ENCODE measurements around the gene C4BPA. TPM values are rescaled to one million over a fixed set of nuclear protein-coding genes. Genes with fewer than 3 reads are reported as not detected.

The C4BPA gene
- total RNA-seq, 2 donors from 2014 or later = 1.9 to 2.3 TPM

GRCh38 chr1:207088701-207089626 lies 15.1 kb upstream of the C4BPA start, which contains the start of gene C4BPB:
Gene C4BPB (plus strand): TSS chr1:207088860. CDS start chr1:207089532, 672 bp downstream.
- no peaks in the 10 kb centered on the region for H3K36me3 ChIP-seq
- intact Hi-C loops (cut with DNase I) = loop anchor here (10.0 kb wide), 2 partner anchors 54 to 166 kb away; partner anchors contain the start of gene C1orf116
- no peak for TF ChIP-seq CTCF (IDR thresholded peaks at IDR 0.05)
- H3K27me3 ChIP-seq = no peaks in the 10 kb centered on the region
- no peaks in the 10 kb centered on the region for H3K4me1 ChIP-seq
- peak; percentile 76 for DNase-seq
- no peaks in the 10 kb centered on the region for H3K9me3 ChIP-seq
- no peak within 1 kb of the TSS for H3K4me3 ChIP-seq
- peak within 1 kb of the TSS in 1 of 2 donors; percentile 46 for H3K9ac ChIP-seq (ENCODE audit: low read depth in 2 of 2, low read length in 2 of 2)
- H3K27ac ChIP-seq = peak within 1 kb of the TSS; percentile 80

- no peaks in the 10 kb centered on the region for H3K4me1 ChIP-seq
- H3K27me3 ChIP-seq = no peaks in the 10 kb centered on the region
- no peaks in the 10 kb centered on the region for H3K36me3 ChIP-seq
- peak overlapping the region; percentile 80 for H3K27ac ChIP-seq
- H3K9ac ChIP-seq (ENCODE audit: low read depth in 2 of 2, low read length in 2 of 2) = no peak overlapping the region
- no peak for TF ChIP-seq CTCF (IDR thresholded peaks at IDR 0.05)
- H3K9me3 ChIP-seq = no peaks in the 10 kb centered on the region
- DNase-seq = no peak
- H3K4me3 ChIP-seq = no peak overlapping the region
- intact Hi-C loops (cut with DNase I) = loop anchor here (10.0 kb wide), 2 partner anchors 55 to 165 kb away; partner anchors contain the start of gene C1orf116
Measured at GRCh38 chr1:207089627-207090355, 14.2 kb upstream of the C4BPA start.

- H3K9me3 ChIP-seq = no peaks in the 10 kb centered on the region
- no peaks in the 10 kb centered on the region for H3K36me3 ChIP-seq
- no peak overlapping the region for H3K9ac ChIP-seq (ENCODE audit: low read depth in 2 of 2, low read length in 2 of 2)
- H3K4me3 ChIP-seq = no peak overlapping the region
- H3K27me3 ChIP-seq = no peaks in the 10 kb centered on the region
- no peak for DNase-seq
- intact Hi-C loops (cut with DNase I) = no loop called here
- no peaks in the 10 kb centered on the region for H3K4me1 ChIP-seq
- H3K27ac ChIP-seq = no peak overlapping the region
- no peak for TF ChIP-seq CTCF (IDR thresholded peaks at IDR 0.05)
Measured at GRCh38 chr1:207091200-207091908, 12.7 kb upstream of the C4BPA start.

- Histone ChIP-seq H3K27me3 (no peaks in the 10 kb centered on the region), H3K9me3 (no peaks in the 10 kb centered on the region), H3K27ac (no peak overlapping the region), H3K9ac (ENCODE audit: low read depth in 2 of 2, low read length in 2 of 2) (no peak overlapping the region), H3K36me3 (no peaks in the 10 kb centered on the region), H3K4me1 (no peaks in the 10 kb centered on the region), H3K4me3 (no peak overlapping the region)
- no peak for DNase-seq
- no peak for TF ChIP-seq CTCF (IDR thresholded peaks at IDR 0.05)
- intact Hi-C loops (cut with DNase I) = no loop called here
Measured at GRCh38 chr1:207093944-207094343, 10.1 kb upstream of the C4BPA start.

- H3K27ac ChIP-seq = no peak overlapping the region
- no peaks in the 10 kb centered on the region for H3K9me3 ChIP-seq
- H3K36me3 ChIP-seq = no peaks in the 10 kb centered on the region
- DNase-seq = no peak
- no peak overlapping the region for H3K9ac ChIP-seq (ENCODE audit: low read depth in 2 of 2, low read length in 2 of 2)
- no peaks in the 10 kb centered on the region for H3K4me1 ChIP-seq
- no peaks in the 10 kb centered on the region for H3K27me3 ChIP-seq
- TF ChIP-seq CTCF (IDR thresholded peaks at IDR 0.05) = no peak
- no peak overlapping the region for H3K4me3 ChIP-seq
- intact Hi-C loops (cut with DNase I) = no loop called here
Measured at GRCh38 chr1:207097871-207098324, 6.1 kb upstream of the C4BPA start.

Data from colonic mucosa (tissue), 4 donors.